Spleen (tissue), 7 donors: ENCODE measurements around the gene MCEMP1.

Experiments
- CTCF ChIP-seq, 11 experiments: fragments of 200-600 bp in 7 of 11; fragments of 450-650 bp in 4 of 11; sonication (generic) in 4 of 11; IDR thresholded peaks in 8 of 11; conservative IDR thresholded peaks in 3 of 11; 1 replicate in 7 of 11; 2 replicates in 4 of 11; pipeline versions ENCODE4 v1.4.0 to v1.8.0; 2016 to 2021; ENCODE audit warnings: antibody characterized with exemption in 11 of 11, inconsistent platforms in 4 of 11, mild to moderate bottlenecking in 1 of 11
- POLR2A ChIP-seq, 3 donors: fragments of 450-650 bp; IDR thresholded peaks; one replicate each; pipeline ENCODE4 v1.5.1; 2017; ENCODE audit warnings: antibody characterized with exemption in 3 of 3, mild to moderate bottlenecking in 1 of 3
- donor health status: DM: no; HTN: no; CAD: no; lungs with moderate emphysema.
- donor health status: DM: no; HTN: no; CAD: no.
- donor health status: DM: no; HTN: no; CAD: no.

GRCh38 chr19:7682175-7682855, 5.4 kb downstream of the MCEMP1 start:
- TF ChIP-seq CTCF (IDR thresholded peaks at IDR 0.05 in 8 of 11, conservative IDR thresholded peaks at IDR 0.05 in 3 of 11), result no peak
- TF ChIP-seq POLR2A (IDR thresholded peaks at IDR 0.05), result no peak
